HL-60/S4 treated with phorbol 12-myristate 13-acetate at 8.2 ng/mL for 4 days and 3 days (cell line): ENCODE measurements around the gene ARFGAP3.

Experiments used
- in situ Hi-C: fragments of 300-500 bp; cut with MboI; formaldehyde crosslinking; loops from 2 replicates; pipeline ENCODE4 v1.15.0; 2022; ENCODE audit warnings: low sequenced_read_pairs

The ARFGAP3 gene

GRCh38 chr22:42866100-42866499, 9.0 kb upstream of the ARFGAP3 start:
- in situ Hi-C loops = no loop called here

GRCh38 chr22:42865536-42865935, 8.5 kb upstream of the ARFGAP3 start:
- in situ Hi-C loops = no loop called here

- in situ Hi-C loops = no loop called here
These were observed 6.4 kb upstream of the ARFGAP3 start for GRCh38 chr22:42863349-42863961.

GRCh38 chr22:42862045-42862734, 5.1 kb upstream of the ARFGAP3 start:
- in situ Hi-C loops = no loop called here

GRCh38 chr22:42860968-42861367, 3.9 kb upstream of the ARFGAP3 start:
- in situ Hi-C loops = no loop called here

GRCh38 chr22:42857845-42858481, 890 bp upstream of the ARFGAP3 start:
- in situ Hi-C loops = no loop called here

GRCh38 chr22:42856179-42856864, 751 bp downstream of the ARFGAP3 start:
- in situ Hi-C loops = no loop called here

- in situ Hi-C loops = no loop called here
These were observed 1.4 kb downstream of the ARFGAP3 start for GRCh38 chr22:42855721-42856120.

GRCh38 chr22:42855211-42855610, 1.9 kb downstream of the ARFGAP3 start:
- in situ Hi-C loops = no loop called here

GRCh38 chr22:42848941-42849550, 8.0 kb downstream of the ARFGAP3 start:
- in situ Hi-C loops = no loop called here

GRCh38 chr22:42847110-42847509, 10.0 kb downstream of the ARFGAP3 start:
- in situ Hi-C loops = no loop called here

GRCh38 chr22:42844756-42845155, 12.3 kb downstream of the ARFGAP3 start:
- in situ Hi-C loops = no loop called here

- in situ Hi-C loops = no loop called here
These were observed 14.3 kb downstream of the ARFGAP3 start for GRCh38 chr22:42842658-42843370.

- in situ Hi-C loops = no loop called here
These were observed 15.6 kb downstream of the ARFGAP3 start for GRCh38 chr22:42841444-42841843.

- in situ Hi-C loops = no loop called here
These were observed 19.5 kb downstream of the ARFGAP3 start for GRCh38 chr22:42837556-42837955.

GRCh38 chr22:42836026-42836425, 21.0 kb downstream of the ARFGAP3 start:
- in situ Hi-C loops = no loop called here

- in situ Hi-C loops = no loop called here
These were observed 22.7 kb downstream of the ARFGAP3 start for GRCh38 chr22:42834177-42834949.

- in situ Hi-C loops = no loop called here
These were observed 24.0 kb downstream of the ARFGAP3 start for GRCh38 chr22:42833104-42833503.

- in situ Hi-C loops = no loop called here
These were observed 25.4 kb downstream of the ARFGAP3 start for GRCh38 chr22:42831712-42832111.

GRCh38 chr22:42830161-42830560, 26.9 kb downstream of the ARFGAP3 start:
- in situ Hi-C loops = no loop called here
